Thyroid gland (tissue), 4 donors: ENCODE results near the gene APP.

ENCODE experiments used
- POLR2A ChIP-seq, 2 donors: fragments of 450-650 bp; IDR thresholded peaks; one replicate each; pipeline ENCODE4 v1.6.1; 2017; ENCODE audit warnings: antibody characterized with exemption in 2 of 2, mild to moderate bottlenecking in 2 of 2, moderate library complexity in 1 of 2
- TF ChIP-seq, protein P1 (sequence below), 6 experiments: fragments of 200-600 bp in 3 of 6; fragments of 450-650 bp in 3 of 6; sonication (generic) in 3 of 6; IDR thresholded peaks; one replicate each; pipeline ENCODE4 v1.5.1; 2016 to 2019; ENCODE audit warnings: antibody characterized with exemption in 6 of 6, mild to moderate bottlenecking in 2 of 6, inconsistent platforms in 1 of 6, moderate library complexity in 1 of 6

GRCh38 chr21:25896501-25897056 is 274.0 kb downstream of the APP start:
- TF ChIP-seq, protein P1, sequence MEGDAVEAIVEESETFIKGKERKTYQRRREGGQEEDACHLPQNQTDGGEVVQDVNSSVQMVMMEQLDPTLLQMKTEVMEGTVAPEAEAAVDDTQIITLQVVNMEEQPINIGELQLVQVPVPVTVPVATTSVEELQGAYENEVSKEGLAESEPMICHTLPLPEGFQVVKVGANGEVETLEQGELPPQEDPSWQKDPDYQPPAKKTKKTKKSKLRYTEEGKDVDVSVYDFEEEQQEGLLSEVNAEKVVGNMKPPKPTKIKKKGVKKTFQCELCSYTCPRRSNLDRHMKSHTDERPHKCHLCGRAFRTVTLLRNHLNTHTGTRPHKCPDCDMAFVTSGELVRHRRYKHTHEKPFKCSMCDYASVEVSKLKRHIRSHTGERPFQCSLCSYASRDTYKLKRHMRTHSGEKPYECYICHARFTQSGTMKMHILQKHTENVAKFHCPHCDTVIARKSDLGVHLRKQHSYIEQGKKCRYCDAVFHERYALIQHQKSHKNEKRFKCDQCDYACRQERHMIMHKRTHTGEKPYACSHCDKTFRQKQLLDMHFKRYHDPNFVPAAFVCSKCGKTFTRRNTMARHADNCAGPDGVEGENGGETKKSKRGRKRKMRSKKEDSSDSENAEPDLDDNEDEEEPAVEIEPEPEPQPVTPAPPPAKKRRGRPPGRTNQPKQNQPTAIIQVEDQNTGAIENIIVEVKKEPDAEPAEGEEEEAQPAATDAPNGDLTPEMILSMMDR (IDR thresholded peaks at IDR 0.05): no peak
- no peak for TF ChIP-seq POLR2A (IDR thresholded peaks at IDR 0.05)
